ENCODE results near the gene STARD10.

DNA sequence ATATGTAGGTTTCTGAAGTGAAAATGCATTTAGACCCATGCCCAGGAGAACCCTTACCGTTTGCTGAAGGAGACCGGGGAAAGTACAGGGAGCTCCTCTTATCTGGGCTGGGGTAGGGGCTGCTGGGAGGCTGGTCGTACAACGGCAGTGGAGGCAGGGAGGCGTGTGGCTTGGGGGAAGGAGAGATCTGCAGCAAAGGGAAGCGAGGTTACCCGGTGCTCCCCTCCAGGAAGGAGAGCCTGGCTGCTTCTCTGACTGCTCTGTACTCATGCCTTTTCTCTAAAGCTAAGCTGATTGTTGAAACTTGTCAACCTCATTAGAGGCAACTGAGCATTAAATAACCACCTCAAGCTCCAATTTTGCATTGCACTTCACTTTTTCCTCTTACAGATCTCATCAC lies 47.5 kb upstream of the STARD10 start:
- TF ChIP-seq, protein P1, sequence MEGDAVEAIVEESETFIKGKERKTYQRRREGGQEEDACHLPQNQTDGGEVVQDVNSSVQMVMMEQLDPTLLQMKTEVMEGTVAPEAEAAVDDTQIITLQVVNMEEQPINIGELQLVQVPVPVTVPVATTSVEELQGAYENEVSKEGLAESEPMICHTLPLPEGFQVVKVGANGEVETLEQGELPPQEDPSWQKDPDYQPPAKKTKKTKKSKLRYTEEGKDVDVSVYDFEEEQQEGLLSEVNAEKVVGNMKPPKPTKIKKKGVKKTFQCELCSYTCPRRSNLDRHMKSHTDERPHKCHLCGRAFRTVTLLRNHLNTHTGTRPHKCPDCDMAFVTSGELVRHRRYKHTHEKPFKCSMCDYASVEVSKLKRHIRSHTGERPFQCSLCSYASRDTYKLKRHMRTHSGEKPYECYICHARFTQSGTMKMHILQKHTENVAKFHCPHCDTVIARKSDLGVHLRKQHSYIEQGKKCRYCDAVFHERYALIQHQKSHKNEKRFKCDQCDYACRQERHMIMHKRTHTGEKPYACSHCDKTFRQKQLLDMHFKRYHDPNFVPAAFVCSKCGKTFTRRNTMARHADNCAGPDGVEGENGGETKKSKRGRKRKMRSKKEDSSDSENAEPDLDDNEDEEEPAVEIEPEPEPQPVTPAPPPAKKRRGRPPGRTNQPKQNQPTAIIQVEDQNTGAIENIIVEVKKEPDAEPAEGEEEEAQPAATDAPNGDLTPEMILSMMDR (IDR thresholded peaks at IDR 0.05): no peak
- no peak for TF ChIP-seq POLR2A (IDR thresholded peaks at IDR 0.05)

All from heart left ventricle (tissue), 13 donors.